HT-29 (cell line): Measurements from ENCODE around the gene SEPTIN12. TPM values are rescaled to one million over a fixed set of nuclear protein-coding genes. Genes with fewer than 3 reads are reported as not detected.
A peak's percentile ranks its signal among the peaks of the same experiment; 100 is the strongest.

Source experiments
- DNase-seq: peaks from one replicate; pipeline ENCODE4 v3.0.0-alpha.2; 2015; ENCODE audit warnings: low spot score
- total RNA-seq: library from RNA; depleted of rRNA; stranded (reverse); fragments of >200 nt; shearing (Covaris generic); gene quantifications from 2 replicates; pipeline ENCODE4 v1.2.3, GENCODE V29; 2014

Gene SEPTIN12
- total RNA-seq, 1 experiment from 2014 or later: not detected

- peak; percentile 16 for DNase-seq
These were observed 15.3 kb upstream of the SEPTIN12 start for GRCh38 chr16:4803401-4803844.

GRCh38 chr16:4802659-4803287 is 14.6 kb upstream of the SEPTIN12 start:
- peak; percentile 95 for DNase-seq

- DNase-seq: peak; percentile 93
These were observed 14.0 kb upstream of the SEPTIN12 start, which contains the start of gene ROGDI for GRCh38 chr16:4801962-4802658. TSS of gene ROGDI (minus strand) at chr16:4802633. CDS start at chr16:4802571, 62 bp downstream.

- DNase-seq: no peak
These were observed 13.2 kb upstream of the SEPTIN12 start for GRCh38 chr16:4801051-4801961.

GRCh38 chr16:4800290-4801041 is 12.3 kb upstream of the SEPTIN12 start:
- peak; percentile 38 for DNase-seq

GRCh38 chr16:4799171-4799855 is 11.2 kb upstream of the SEPTIN12 start:
- no peak for DNase-seq

- no peak for DNase-seq
These were observed 10.3 kb upstream of the SEPTIN12 start for GRCh38 chr16:4798456-4798855.

- no peak for DNase-seq
These were observed 9.7 kb upstream of the SEPTIN12 start for GRCh38 chr16:4797805-4798252.

GRCh38 chr16:4796982-4797804 is 9.0 kb upstream of the SEPTIN12 start:
- peak; percentile 65 for DNase-seq

GRCh38 chr16:4795828-4796572 is 7.9 kb upstream of the SEPTIN12 start:
- peak; percentile 47 for DNase-seq

GRCh38 chr16:4795181-4795827 is 7.2 kb upstream of the SEPTIN12 start, which contains the start of gene SMIM22:
TSS of gene SMIM22 (plus strand) at chr16:4795369. CDS start at chr16:4795735, 366 bp downstream.
- peak; percentile 85 for DNase-seq

GRCh38 chr16:4792951-4793513 is 4.9 kb upstream of the SEPTIN12 start:
- DNase-seq: no peak

- DNase-seq: no peak
These were observed 2.7 kb upstream of the SEPTIN12 start for GRCh38 chr16:4790871-4791270.

- DNase-seq: no peak
These were observed 2.1 kb upstream of the SEPTIN12 start for GRCh38 chr16:4790261-4790660.

GRCh38 chr16:4788910-4789309 is 765 bp upstream of the SEPTIN12 start:
- DNase-seq: no peak

- DNase-seq: no peak
These were observed 344 bp upstream of the SEPTIN12 start for GRCh38 chr16:4788489-4788889.

GRCh38 chr16:4787068-4787467 is 1.1 kb downstream of the SEPTIN12 start:
- no peak for DNase-seq
